HUDEP-2 (cell line): Measurements from ENCODE around the gene DPH1.
A peak's percentile ranks its signal among the peaks of the same experiment; 100 is the strongest.
"Not testable (repeated sequence)": the region's sequence is repeated elsewhere in the genome, so short reads cannot be mapped to it uniquely, and the experiment has no call there.

Experiments used
- DNase-seq, 76 experiments: peaks; one replicate each; lab custom pipeline; 2025; ENCODE audit not compliant: unreplicated experiment in 76 of 76; lab: John Stamatoyannopoulos, UW

Gene DPH1

DNA sequence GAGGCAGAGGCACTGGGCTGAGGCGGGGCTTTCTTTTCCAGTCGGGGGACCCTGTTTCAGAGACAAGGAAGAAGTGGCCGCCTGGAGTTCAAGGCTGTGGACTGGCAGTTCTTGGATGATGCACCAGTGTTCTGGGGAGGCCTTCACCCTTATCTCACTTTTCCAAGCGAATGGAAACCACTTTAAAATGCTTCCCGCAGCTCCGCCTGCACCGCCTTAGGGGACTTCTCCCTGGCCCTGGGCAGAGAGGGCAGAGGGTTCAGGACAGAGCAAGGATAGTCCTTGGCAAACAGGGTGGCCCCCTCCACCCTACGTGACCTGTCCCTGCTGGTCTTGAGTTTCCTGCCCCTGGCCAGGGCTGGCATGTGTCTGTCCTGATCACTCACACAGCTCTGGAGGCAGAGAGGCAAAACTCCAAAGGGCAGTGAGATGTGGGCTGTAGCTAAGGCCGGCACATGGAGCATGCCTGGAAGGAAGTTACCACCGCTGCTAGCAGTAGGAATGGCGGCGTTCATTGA is 25.5 kb upstream of the DPH1 start:
- DNase-seq, result no peak

DNA sequence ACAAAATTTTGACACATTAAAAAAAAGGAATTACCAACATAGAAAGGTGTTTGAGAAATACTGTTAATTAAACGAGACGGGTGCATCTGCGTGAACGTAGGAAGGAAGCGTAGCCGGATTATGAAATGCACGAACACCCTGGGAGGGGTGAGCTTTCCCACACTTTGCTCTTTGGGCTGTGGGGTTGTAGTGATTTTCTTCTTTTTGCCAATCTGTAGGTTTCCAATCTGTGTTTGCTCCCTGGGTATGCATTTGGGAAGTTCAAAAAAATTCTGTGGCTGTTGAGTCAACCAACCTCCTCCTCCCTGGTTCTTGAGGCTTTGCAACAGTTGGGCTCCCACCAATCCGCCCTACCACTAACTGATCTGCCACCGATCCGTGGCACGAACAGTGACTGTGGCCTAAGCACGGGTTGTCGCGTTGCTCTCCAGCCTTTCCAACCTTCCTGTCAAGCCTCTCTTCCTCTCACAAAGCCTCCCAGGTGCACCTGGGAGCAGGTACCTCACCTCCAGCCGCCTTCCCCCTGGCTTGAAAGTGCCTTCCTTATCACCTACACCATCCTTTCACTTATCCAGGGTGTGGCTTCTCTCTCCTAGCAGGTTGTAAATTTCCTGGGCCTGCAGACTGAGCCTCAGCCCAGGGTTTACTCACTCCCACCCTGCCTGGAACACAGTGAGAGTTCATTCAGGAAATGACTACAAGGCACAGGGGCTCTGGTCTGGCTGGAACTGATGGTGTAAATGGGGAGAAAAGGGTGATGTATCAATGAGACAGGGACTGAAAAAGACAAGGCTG is 21.4 kb upstream of the DPH1 start:
- no peak for DNase-seq

DNA sequence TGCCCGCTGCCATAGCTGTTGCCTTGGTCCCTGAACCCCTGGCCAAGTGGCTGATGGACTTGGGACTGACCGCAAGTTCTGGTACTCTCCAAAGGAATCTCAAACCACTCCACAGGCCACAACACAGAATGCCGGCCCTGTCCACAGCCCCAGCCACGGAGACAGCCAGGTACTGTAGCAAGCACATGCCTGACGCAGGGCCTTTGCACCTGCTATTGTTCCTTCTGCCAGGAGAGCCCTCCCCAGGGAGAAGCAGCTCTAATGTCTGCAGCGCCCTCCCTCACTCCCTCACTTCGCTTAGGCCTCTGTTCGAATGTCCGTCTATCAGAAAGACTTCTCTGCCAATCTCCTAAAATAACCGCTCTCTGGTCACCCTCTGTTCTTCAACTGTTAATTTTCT is 20.2 kb upstream of the DPH1 start:
- DNase-seq, result no peak

DNA sequence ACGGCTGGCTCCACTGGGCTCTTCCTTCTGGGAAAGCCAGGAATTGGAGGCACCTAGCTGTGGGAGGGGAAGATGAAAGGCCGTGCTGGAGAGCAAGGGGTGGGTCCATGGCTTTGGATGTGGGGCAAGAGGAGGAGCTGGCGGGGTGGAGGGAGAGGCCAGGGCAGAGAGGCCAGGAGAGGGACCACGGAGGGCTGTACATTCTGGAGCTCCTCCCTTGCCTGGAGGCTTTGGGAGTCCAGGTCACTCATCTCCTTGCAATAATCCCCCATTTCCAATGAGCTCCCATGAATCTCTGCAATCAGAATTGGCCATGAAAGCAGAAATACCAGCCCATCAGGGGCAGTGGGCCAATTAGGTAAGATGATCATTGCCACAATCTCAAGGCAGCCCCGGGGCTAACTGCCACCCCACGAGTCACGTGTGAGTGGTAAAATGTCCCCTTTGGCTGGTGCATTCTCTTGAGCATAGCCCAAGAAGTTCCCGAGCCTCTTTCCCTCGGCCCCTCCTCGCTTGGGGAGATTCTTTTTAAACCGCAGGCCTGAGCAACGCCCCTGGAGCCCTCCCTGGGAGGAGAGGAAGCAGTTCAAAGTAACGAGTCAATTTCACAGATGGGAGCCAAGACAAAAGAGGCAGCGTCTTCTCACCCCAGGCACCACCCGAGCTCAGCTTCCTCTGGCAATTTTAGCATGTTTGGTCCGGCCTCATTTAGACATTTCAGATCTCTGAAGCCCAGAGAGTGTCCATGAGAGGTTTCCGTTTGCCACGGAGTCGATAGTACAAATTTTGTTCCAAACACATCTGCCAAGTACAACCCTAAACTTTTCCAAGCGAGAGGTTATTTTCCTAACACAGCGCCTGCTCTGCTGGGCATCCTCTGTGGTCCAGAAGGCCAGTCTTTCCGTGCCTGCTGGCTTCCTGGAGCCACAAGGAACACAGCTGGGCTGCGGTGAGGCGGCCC is 18.3 kb upstream of the DPH1 start:
- no peak for DNase-seq

DNA sequence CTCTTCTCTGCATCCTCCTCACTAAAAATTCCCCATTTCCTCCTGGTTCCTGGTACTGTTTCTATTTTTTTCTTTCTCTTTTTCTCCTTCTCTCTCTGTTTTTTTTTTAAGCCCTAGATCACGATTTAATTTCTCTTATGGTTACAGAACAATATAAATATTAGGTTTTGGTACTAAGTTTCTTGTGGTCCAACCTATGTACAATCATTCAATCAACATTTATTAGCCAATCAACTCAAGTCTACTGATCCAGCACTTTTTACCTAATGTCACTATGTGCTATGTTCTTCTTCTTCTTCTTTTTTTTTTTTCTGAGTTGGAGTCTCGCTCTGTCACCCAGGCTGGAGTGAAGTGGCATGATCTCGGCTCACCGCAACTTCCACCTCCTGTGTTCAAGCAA is 17.5 kb upstream of the DPH1 start:
- no peak for DNase-seq

DNA sequence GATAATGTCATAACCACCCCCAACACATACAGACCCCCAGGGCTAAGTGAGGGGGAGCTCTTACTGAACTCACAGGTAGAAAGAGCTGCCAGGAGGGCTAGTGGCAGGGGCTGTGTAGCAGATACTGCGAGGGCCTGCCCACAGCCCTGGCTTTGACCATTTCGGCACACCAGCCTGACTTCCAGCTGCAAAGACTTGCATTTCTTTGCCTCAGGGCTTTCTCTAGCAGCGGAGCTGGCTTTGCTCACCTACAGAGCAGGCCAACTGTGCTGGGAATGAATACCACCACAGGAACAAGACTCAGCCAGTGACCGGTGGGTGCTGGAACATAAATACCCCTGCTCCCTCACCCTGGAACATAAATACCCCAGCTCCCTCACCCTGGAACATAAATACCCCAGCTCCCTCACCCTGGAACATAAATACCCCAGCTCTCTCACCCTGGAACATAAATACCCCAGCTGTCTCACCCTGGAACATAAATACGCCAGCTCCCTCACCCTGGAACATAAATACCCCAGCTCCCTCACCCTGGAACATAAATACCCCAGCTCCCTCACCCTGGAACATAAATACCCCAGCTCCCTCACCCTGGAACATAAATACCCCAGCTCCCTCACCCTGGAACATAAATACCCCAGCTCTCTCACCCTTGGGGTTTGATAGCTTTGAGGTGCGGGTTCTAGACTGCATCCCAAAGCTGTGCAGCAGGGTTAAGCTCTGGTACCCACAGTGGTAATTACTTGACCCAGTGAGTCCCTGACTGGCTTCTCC is 16.5 kb upstream of the DPH1 start:
- not testable (repeated sequence) for DNase-seq

DNA sequence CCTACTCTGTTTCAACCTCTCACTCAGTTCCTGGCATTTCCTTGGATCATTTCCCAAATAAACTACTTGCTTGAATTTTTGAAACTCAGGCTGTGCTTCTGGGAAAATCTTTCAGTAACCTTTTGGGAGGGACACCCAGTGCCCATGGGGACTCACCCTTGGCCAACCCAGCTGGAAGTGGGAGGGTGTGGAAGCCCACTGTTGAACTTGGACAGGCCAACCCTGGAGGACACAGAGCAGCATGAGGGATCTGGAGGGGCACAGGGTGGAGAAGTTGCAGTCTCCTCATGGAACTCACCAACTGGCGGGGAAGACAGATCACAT is 16.0 kb upstream of the DPH1 start:
- no peak for DNase-seq

DNA sequence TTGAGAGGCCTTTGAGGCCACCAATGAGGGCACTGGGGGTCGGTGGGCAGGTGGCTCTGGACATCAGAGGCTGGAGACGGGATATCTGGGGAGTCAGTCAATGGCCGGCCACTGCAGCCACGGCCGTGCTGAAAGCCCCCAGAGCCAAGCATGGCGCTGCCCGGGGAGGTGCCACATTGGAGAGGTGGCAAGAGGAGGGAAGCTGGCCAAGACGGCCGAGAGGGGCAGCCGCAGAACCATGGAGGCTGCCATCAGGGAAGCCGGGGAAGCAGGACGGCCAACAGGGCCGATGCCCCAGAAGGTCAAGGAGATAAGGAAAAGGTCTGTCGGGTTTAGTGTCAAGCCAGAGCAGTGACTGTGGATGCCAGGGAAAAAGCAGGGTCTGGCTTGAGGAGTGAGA is 14.6 kb upstream of the DPH1 start:
- DNase-seq, result no peak

DNA sequence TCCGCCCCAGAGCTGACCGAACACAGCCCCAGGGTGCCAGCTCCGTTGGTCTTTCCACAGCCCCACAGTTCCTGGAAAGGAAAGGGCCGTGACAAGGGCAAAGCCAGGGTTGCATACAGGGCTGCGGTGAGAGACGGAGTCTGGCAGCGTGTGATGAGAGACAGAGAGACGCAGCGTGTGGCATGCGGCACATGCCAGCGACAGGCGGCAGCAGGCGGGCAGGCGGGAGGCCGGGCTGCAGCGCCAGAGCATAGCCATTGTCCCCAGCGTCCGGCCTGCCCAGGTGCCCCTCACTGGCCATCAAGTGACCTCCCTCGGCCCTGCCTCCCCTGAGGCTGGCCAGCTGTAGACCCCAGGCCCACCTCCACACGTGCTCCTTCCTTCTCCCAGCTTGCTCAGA is 13.5 kb upstream of the DPH1 start:
- no peak for DNase-seq

DNA sequence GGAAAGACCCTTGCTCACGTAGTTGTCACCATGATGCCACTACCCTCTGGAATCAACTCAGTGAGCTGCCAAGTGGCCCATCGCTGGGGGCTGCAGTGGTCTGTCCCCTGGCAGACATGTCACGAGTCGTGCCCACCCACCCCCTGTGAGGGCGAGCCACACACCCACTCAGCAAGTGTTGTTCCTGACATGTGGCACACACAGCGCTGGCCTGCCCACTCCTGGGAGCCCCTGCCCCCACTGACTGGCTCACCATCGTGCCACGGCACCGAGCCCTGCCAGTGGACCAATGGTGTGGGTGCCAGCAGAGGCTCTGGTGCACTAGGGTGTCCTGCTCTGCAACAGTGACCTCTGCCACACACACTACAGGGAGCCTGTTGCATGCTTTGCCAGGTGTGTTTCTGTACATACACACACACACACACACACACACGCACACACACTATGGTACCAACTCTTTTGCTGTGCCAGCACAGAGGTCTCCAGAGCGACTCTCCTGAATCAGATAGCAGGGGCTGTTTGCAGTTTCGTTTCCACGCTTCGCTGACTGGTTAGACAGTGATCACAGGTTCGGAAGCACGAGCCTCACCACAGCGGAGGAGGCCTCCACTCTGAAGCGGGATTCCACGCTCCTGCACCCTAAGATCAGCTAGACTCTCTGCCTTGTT is 12.5 kb upstream of the DPH1 start:
- DNase-seq, result no peak

DNA sequence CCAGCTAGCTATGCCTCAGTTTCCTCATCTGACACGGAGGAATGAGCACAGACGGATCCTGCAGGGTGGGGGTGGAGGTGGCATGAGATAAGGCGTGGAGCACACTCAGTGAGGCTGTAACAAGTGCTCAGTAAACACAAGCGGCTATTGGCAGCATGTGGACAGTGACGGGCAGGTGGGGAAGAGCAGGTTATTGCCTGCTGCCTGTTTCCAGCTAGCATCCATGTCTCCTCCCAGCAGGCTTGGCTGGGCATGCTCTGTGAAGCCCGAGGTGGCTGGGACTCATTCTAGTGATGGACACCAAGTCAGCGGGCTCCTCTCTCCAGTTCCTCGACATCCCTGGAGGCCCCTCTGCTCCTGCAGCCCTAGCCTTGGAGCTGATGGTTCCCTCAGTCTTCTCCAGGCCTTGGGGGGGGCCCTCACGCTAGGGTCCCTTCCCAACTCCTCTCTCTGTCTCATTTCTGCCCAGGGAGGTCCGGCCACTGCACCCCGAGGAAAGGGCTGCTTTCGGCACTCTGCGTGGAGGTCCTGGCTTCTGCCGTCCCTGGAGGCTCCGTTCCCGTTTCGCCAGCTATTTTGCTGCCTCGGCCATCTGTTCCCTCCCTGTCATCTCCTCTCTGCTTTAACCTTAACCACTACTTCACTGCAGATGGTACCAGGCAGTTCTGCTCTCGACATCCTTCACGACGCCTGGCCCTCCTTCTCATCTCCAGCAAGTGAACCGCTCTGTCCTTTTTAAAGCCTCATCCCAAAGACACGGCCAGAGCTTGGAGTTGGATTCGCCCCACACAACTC is 11.0 kb upstream of the DPH1 start:
- DNase-seq, result no peak

DNA sequence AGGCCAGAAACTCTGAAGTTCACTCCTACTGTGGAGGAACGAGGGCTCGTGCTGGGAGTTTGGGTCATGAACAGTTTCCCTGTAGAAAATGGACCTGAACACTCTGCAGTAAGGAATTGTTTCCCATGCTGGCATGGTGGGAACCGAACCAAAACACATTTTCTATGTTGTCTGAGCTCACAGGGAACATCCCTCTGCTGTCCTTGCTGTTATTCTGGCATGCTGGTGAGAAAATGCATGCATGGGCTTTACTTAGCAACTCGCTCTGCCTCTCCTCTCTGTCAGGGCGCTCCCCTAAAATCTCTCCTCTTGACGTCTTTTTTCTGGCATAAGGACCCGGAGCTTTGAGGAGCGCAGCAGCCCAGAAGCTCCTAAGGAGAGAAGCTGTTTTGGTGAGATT is 10.2 kb upstream of the DPH1 start:
- DNase-seq, result no peak

DNA sequence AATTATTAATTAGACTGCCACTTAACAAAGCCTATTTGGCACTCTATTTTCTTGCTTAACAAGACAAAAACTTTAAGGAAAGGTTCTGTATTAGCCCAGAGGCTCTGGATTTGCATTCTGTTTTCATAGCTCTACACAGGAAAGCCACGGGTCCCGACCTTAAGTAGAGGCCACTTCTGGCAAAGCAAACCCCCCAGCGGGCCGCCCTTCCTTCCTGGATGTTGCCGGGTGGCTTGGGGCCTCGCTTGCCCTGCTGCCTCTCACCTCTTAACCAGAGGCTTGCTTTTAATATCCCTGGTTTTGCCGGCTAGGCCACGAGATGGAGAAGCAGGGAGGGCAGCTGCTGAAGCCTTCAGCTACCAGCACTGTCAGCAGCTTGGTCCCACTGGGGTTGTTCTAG is 9.2 kb upstream of the DPH1 start:
- no peak for DNase-seq

DNA sequence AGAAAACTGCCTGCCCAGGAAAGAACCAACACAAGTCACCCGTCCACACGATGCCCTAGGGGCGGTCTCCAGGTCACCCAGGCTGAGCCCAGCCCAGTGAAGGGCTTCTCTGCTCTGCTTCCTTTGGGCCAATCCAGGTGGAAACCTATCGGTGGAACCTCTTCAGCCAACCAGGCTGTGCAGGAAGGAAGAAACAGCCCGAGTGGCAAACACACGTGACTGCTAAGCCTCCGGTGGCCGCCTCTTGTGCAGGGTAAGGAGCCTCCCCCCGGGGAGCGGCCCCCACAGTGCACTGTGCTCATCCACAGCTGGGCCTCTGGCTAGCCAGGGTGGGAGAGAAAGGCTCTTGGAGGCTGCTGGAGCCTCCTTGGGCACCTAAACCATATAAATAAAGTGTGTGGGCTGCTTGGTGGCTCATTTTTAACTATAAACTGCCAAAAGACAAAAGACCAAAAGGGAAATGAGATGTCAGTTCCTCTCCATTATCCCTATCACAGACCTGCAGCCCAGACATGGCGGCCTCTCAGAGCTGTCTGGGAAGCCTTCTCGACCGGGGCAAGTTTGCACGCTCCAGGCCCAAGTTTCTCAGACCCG is 7.2 kb upstream of the DPH1 start:
- DNase-seq, result no peak

DNA sequence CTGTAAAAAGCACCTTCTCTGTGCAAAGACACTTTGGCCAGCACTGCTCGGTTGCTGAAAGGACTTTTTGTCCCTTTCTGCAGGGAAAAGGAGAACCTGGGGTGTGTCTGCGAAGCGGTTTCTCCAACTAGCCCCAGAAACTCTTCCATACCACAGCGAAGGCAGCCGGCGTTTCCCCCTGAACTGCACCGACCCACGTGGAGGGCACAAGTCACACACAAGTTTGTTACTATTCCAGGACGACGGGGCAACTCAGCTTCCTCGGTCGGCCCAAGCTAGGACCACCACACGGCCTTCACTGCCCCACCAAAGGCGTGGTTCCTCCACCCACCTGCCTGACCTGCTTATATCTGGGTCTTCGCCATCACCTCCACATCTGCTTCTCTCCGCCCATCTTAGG is 6.7 kb upstream of the DPH1 start:
- no peak for DNase-seq

DNA sequence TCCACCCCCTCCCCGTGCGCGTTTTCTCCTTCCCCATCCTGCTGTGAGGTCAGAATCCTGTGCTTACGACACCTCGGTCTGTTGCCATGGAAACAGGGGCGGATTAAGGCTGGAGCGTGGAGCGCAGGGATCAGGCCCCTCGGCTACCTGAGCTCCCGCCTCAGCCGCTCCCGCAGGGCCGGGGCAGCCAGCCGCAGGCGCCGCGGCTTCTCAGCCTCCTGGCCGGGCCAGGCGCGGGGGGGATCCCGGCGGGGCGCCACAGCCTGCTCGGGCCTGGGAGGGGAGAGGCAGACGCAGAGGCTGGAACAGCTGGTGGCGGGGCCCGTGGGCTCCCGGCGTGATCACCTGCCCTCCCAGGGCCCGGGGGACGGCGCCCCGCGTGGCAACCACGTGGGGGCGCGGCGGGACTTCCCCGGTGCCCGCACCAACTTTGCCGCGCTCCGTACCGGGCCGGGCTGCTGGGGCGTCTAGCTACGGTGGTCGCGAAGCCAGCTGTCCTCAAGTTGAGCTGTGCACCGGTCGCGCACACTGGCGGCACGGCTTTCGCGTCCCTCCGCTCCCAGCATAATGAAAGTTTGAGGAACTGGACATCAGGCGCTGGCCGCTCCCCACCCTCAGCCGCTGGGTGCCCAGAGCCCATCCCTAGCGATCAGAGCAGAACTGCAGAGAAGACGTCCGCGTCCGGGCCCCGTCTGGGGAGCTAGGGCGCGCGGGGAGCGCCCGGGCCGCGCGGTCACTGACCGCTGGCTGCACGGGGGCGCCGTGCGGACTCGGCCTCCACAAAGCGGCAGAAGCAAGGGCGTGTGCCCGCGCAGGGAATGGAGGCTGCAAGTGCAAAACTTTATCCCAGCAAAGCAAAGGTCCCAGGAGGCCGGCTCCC is 6.0 kb upstream of the DPH1 start:
- DNase-seq, result no peak

DNA sequence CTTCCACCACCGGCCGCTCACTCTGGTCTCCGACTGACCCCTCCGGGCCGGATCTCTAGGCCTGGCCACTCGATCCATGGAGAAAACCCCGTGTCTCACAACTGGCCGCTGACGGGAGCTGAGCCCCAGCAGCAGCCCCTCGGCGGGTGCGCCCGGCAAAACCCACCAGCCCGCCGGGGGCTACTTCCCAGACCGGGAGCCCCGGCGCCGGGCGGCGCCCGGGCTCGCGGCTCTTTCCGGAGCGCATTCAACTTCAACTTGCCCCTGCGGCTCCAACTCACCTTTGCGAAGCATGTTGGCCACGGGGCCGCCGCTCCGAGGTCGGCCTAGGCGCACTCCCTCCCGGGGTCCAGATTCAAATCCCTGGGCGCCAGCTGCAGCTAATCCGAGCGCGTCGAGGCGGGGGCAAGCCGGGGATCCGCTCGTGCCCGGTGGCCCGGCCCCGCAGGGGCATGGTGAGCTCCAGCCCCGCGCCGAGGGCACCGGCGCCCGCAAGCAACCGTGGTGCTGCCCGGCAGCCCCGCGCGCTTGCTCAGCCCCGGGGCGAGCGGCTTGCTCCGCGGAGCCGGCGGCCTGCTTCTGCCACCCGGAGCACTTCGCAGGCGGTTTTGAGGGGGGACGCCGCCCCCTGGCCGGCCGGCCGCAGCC is 5.3 kb upstream of the DPH1 start:
- DNase-seq, result peak in 1 of 76 experiments; percentile 16

DNA sequence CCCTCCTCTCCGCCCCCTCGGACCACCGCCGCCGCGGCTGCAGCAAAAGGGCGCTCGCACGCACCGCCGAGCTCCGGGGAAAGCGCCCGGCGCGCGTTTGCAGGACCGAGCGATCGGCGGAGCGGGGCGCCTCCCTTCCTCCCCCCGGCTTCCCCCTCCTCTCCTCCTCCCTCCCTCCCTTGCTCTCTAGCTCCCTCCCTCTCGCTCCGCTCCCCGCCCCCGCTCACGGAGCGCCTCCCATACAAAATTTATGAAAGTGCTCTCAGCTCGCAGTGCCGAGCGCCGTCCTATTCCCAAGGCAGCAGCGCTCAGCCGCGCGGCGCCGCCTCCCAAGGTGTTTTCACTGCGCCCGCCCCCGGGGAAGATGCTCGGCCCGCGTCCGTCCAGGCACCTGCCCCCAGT is 4.7 kb upstream of the DPH1 start, which contains the start of gene RTN4RL1:
RTN4RL1 (minus strand) TSS at position 115 of the 402 bp plus-strand sequence. CDS start 469 bp downstream, outside the sequence.
- peak in 59 of 76 experiments; percentile 6 to 72 (median 46) for DNase-seq
